ENCODE results near the gene BTRC. TPM values are rescaled to one million over a fixed set of nuclear protein-coding genes. Genes with fewer than 3 reads are reported as not detected.
A peak's percentile ranks its signal among the peaks of the same experiment; 100 is the strongest.

Gene BTRC
- total and polyA plus RNA-seq, 8 donors, result 4.3 to 16.4 (median 9.0) TPM

DNA sequence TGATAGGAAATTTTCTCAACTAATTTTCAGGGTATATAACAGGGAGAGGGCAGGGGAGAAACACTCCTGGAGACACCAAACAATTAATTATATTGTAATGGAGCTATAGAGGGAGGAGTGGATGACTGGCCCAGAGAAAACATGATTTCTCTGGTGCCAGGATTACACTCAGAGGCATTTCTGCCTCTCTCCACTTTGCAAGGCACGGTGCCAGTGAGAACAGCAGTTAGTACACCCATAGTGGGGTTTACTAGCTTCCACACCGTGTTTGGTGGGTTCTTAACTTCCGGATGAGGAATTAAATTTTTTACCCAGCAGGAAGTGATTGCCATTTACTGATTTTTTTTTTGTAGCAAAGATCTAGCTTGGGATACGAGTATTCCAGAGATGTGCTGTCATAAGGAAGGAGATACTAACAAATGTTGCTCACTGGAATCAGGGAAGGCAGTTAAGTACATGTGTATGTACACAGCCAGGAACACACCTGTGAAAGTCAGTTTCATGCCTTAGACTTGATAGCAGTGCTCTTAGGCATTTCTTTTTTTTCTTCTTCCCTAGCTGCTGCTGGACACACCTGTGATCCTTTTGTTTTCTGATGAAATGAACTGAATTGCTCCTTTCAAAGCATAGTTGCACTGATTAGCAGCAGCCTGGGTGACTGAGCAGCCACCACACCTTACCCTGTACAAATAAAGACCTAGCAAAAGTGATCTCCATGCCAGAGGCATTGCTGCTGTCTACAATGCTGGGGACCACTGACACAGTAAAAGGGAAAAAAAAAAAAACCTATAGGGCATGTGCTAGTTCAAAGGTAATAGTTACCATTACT, 176.0 kb downstream of the BTRC start:
- no peaks in the 10 kb centered on the region for H3K9me3 ChIP-seq
- FAIRE-seq (no peak), ATAC-seq (no peak), DNase-seq (no peak)
- peaks cover 0 to 6% (median 0%) of the 10 kb centered on the region in 3 donors for H3K36me3 ChIP-seq
- TF ChIP-seq, protein P1, sequence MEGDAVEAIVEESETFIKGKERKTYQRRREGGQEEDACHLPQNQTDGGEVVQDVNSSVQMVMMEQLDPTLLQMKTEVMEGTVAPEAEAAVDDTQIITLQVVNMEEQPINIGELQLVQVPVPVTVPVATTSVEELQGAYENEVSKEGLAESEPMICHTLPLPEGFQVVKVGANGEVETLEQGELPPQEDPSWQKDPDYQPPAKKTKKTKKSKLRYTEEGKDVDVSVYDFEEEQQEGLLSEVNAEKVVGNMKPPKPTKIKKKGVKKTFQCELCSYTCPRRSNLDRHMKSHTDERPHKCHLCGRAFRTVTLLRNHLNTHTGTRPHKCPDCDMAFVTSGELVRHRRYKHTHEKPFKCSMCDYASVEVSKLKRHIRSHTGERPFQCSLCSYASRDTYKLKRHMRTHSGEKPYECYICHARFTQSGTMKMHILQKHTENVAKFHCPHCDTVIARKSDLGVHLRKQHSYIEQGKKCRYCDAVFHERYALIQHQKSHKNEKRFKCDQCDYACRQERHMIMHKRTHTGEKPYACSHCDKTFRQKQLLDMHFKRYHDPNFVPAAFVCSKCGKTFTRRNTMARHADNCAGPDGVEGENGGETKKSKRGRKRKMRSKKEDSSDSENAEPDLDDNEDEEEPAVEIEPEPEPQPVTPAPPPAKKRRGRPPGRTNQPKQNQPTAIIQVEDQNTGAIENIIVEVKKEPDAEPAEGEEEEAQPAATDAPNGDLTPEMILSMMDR (IDR thresholded peaks at IDR 0.05), result no peak
- intact Hi-C loops (cut with DNase I), result no loop called here
- no peak overlapping the region for H3K4me3 ChIP-seq
- H3K4me1 ChIP-seq, result no peaks in the 10 kb centered on the region
- H3K27me3 ChIP-seq, result no peaks in the 10 kb centered on the region
- 83 to 85% methylated on average over 4 of the region's 4 CpGs for WGBS, 2 donors
- H3K27ac ChIP-seq, result no peak overlapping the region

DNA sequence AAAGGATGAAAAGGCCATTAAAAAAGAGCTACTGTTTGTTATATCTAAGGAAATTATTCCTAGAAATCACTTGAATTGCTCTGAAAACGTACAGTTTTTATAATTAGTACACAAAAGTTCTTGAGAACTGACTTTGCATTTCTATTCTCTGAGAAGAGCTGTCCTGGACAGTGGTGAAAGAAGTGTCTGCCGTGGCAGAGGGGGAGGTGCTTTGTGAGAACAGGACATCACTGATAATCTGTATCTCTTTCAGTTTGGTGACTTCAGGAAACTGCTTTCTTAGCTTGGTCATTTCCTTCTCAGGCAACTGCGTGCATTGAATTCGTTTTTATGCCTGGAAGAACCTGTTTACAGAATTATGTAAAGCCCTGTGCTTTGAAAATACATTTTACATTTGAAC, 182.0 kb downstream of the BTRC start:
- Histone ChIP-seq H3K27ac (no peak overlapping the region), H3K9me3 (no peaks in the 10 kb centered on the region), H3K27me3 (no peaks in the 10 kb centered on the region), H3K4me3 (no peak overlapping the region), H3K4me1 (no peaks in the 10 kb centered on the region), H3K36me3 (peaks cover 0 to 14% (median 0%) of the 10 kb centered on the region in 3 donors)
- TF ChIP-seq, protein P1 (IDR thresholded peaks at IDR 0.05), result no peak
- FAIRE-seq (no peak), DNase-seq (no peak), ATAC-seq (no peak)
- 69 to 81% methylated on average over 4 of the region's 4 CpGs for WGBS, 2 donors
- intact Hi-C loops (cut with DNase I), result no loop called here

DNA sequence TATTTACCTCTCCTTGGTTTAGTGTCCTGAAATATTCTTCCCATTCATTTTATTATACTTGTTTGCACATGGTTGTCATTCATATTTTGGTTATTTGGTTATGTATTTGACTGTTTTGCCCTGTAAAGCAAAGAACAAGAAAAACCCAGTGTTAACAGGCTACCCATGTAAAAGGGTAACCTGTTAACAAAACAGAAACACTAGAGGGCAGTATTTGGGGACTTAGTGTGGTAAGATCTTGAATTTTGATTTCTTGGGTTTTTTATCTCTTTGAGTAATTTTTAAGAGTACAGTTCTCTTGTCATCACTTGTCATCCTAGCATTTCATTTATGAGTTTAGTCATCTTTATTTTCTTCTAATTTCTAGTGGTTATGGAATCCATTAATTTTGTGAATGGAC, 182.8 kb downstream of the BTRC start:
- H3K4me1 ChIP-seq, result no peaks in the 10 kb centered on the region
- no peak overlapping the region for H3K27ac ChIP-seq
- no peaks in the 10 kb centered on the region for H3K27me3 ChIP-seq
- intact Hi-C loops (cut with DNase I), result no loop called here
- H3K9me3 ChIP-seq, result no peaks in the 10 kb centered on the region
- no peak overlapping the region for H3K4me3 ChIP-seq
- FAIRE-seq, result no peak
- ATAC-seq, result peak in 1 of 4 donors; percentile 39
- no peak for DNase-seq
- H3K36me3 ChIP-seq, result peaks cover 0 to 14% (median 0%) of the 10 kb centered on the region in 3 donors
- TF ChIP-seq, protein P1 (IDR thresholded peaks at IDR 0.05), result peak in 2 of 4 donors; percentile 27 to 39

DNA sequence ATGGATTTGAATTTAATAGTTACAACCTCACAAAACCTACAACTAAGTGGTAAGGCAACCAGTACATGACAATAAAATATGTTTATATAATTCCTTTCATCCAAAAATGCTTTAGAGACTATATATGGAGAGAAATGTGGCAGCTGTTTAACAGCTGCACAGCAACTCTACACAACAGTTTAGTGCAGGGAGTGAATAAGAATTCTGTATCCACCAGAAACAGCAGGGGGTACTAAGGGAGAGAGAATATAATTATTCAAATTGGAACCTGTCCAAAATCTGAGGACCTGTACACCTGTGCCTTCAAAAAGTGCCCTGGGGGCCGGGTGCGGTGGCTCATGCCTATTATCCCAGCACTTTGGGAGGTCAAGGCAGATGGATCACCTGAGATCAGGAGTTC, 184.5 kb downstream of the BTRC start:
- H3K36me3 ChIP-seq, result peaks cover 0 to 8% (median 0%) of the 10 kb centered on the region in 3 donors

More for the DNA sequence above, 184.5 kb downstream of the BTRC start:
- 87 to 93% methylated on average over 2 of the region's 2 CpGs for WGBS, 2 donors
- Histone ChIP-seq H3K4me1 (no peaks in the 10 kb centered on the region), H3K4me3 (no peak overlapping the region), H3K27ac (no peak overlapping the region), H3K27me3 (no peaks in the 10 kb centered on the region), H3K9me3 (no peaks in the 10 kb centered on the region)
- TF ChIP-seq, protein P1 (IDR thresholded peaks at IDR 0.05), result no peak
- no peak for ATAC-seq
- no peak for FAIRE-seq
- DNase-seq, result no peak
- intact Hi-C loops (cut with DNase I), result no loop called here

Measured in pancreas (tissue), 10 donors.